Ishikawa (cell line): Measurements from ENCODE around the gene PPP1R26.

Experiments
- CEBPB ChIP-seq: IDR thresholded peaks from 2 replicates; pipeline ENCODE4 v1.6.1; 2012
- CREB1 ChIP-seq: IDR thresholded peaks from 2 replicates; pipeline ENCODE4 v1.6.1; 2012; ENCODE audit warnings: low read depth
- EGR1 ChIP-seq: IDR thresholded peaks from 2 replicates; pipeline ENCODE4 v1.6.1; 2012
- EP300 ChIP-seq: IDR thresholded peaks from 2 replicates; pipeline ENCODE4 v1.6.1; 2012; ENCODE audit warnings: borderline replicate concordance
- FOXM1 ChIP-seq: IDR thresholded peaks from 2 replicates; pipeline ENCODE4 v1.6.1; 2012; ENCODE audit warnings: low read depth, borderline replicate concordance
- MAX ChIP-seq: IDR thresholded peaks from 2 replicates; pipeline ENCODE4 v1.6.1; 2012
- NFIC ChIP-seq: IDR thresholded peaks from 2 replicates; pipeline ENCODE4 v1.6.1; 2012
- RAD21 ChIP-seq: IDR thresholded peaks from 2 replicates; pipeline ENCODE4 v1.6.1; 2012; ENCODE audit warnings: low read depth
- REST ChIP-seq: IDR thresholded peaks from 2 replicates; pipeline ENCODE4 v1.6.1; 2012; ENCODE audit warnings: low read depth, mild to moderate bottlenecking
- TAF1 ChIP-seq: IDR thresholded peaks from 2 replicates; pipeline ENCODE4 v1.6.1; 2012; ENCODE audit warnings: low read depth, mild to moderate bottlenecking
- TCF12 ChIP-seq: IDR thresholded peaks from 2 replicates; pipeline ENCODE4 v1.6.1; 2012; ENCODE audit warnings: low read depth
- TEAD4 ChIP-seq: IDR thresholded peaks from 2 replicates; pipeline ENCODE4 v1.6.1; 2012
- USF1 ChIP-seq: IDR thresholded peaks from 2 replicates; pipeline ENCODE4 v1.6.1; 2012
- YY1 ChIP-seq: IDR thresholded peaks from 2 replicates; pipeline ENCODE4 v1.6.1; 2012; ENCODE audit warnings: low read depth
- ZBTB7A ChIP-seq: IDR thresholded peaks from 2 replicates; pipeline ENCODE4 v1.6.1; 2012; ENCODE audit warnings: low read depth

PPP1R26 gene

GRCh38 chr9:135500071-135500524 lies 20.5 kb downstream of the PPP1R26 start:
- TF ChIP-seq REST (peak; percentile 39; the same call in 1 of the 2 replicates), MAX (no peak), ZBTB7A (peak; percentile 8; the same call in 1 of the 2 replicates)

- 0 out of 2 replicates have a peak, but pooled peaks have one; percentile 20 for TF ChIP-seq TCF12
- TF ChIP-seq NFIC = no peak; the same call in 1 of the 2 replicates
- no peak for TF ChIP-seq REST
- TF ChIP-seq TEAD4 = 0 out of 2 replicates have a peak, but pooled peaks have one; percentile 4
- TF ChIP-seq YY1 = peak; percentile 91
- TF ChIP-seq CREB1 = no peak
- TF ChIP-seq ZBTB7A = peak; percentile 98; the same call in 1 of the 2 replicates
- no peak for TF ChIP-seq USF1
- 0 out of 2 replicates have a peak, but pooled peaks have one; percentile 5 for TF ChIP-seq EP300
- peak; percentile 76 for TF ChIP-seq EGR1
- peak; percentile 68 for TF ChIP-seq MAX
- no peak; the same call in 1 of the 2 replicates for TF ChIP-seq FOXM1
- no peak for TF ChIP-seq RAD21
- TF ChIP-seq CEBPB = no peak
- TF ChIP-seq TAF1 = peak; percentile 83
Observed at GRCh38 chr9:135500525-135501260, 21.1 kb downstream of the PPP1R26 start, which contains the start of gene MRPS2. Gene MRPS2 (plus strand): TSS chr9:135500682. CDS start chr9:135500711, 29 bp downstream.

GRCh38 chr9:135501261-135502167 lies 21.9 kb downstream of the PPP1R26 start:
- no peak for TF ChIP-seq EP300
- TF ChIP-seq ZBTB7A = no peak
- no peak for TF ChIP-seq CEBPB
- no peak for TF ChIP-seq TAF1
- TF ChIP-seq TEAD4 = no peak
- TF ChIP-seq FOXM1 = no peak
- no peak for TF ChIP-seq CREB1
- TF ChIP-seq REST = no peak
- TF ChIP-seq TCF12 = no peak
- TF ChIP-seq RAD21 = no peak
- no peak for TF ChIP-seq MAX
- no peak for TF ChIP-seq USF1
- no peak for TF ChIP-seq NFIC
- no peak for TF ChIP-seq YY1
- no peak for TF ChIP-seq EGR1
